ENCODE results near the gene TNIK. TPM values are rescaled to one million over a fixed set of nuclear protein-coding genes. Genes with fewer than 3 reads are reported as not detected.

Gene TNIK
- total and polyA plus RNA-seq, 2 of the 13 experiments (the other 11 are each of a cell fraction or from before 2014, with no cell fraction given): 0.15 to 0.22 TPM

GRCh38 chr3:171432548-171432947, 27.7 kb downstream of the TNIK start:
- DNase-seq (ENCODE audit: low spot score): no peak
- CTCF ChIA-PET (ENCODE audit: low intra/inter-chr PET ratio, low total read pairs): no interaction called here
- in situ Hi-C loops (cut with HindIII; ENCODE audit: extremely low pct_ligation_motif_present, low pct_unique_long_range_greater_than_20kb): no loop called here
- TF ChIP-seq AHR (CRISPR knock-in tag; IDR thresholded peaks at IDR 0.05): no peak
- TF ChIP-seq ZNF232 (CRISPR knock-in tag; IDR thresholded peaks at IDR 0.05; ENCODE audit: borderline replicate concordance): no peak
- no peak for TF ChIP-seq AKAP8 (CRISPR knock-in tag; IDR thresholded peaks at IDR 0.05)
- no peak for TF ChIP-seq MZF1 (CRISPR knock-in tag; IDR thresholded peaks at IDR 0.05; ENCODE audit: borderline replicate concordance)
- no peak for TF ChIP-seq ZNF777 (CRISPR knock-in tag; IDR thresholded peaks at IDR 0.05)
- intact Hi-C loops (cut with micrococcal nuclease; ENCODE audit: unreplicated experiment): no loop called here
- 6% methylated on average over 1 of the region's 1 CpG for WGBS (ENCODE audit: low lambda C conversion rate)
- no peaks in the 10 kb centered on the region for H4K20me1 ChIP-seq (ENCODE audit: insufficient read depth, low read length)
- no peak for ATAC-seq
- no TSS peak for BruUV-seq (replicated peaks)
- H3K79me2 ChIP-seq (ENCODE audit: insufficient read depth, low read length): no peaks in the 10 kb centered on the region
- H3K9ac ChIP-seq (ENCODE audit: insufficient read depth, low read depth, low read length): no peak overlapping the region
- no peaks in the 10 kb centered on the region for H3K36me3 ChIP-seq (replicated peaks in 1 of 2; ENCODE audit: control insufficient read depth in 1 of 2, insufficient read depth in 2 of 2, low read length in 2 of 2)
- no peak for FAIRE-seq
- H3K4me3 ChIP-seq (replicated peaks in 1 of 3; ENCODE audit: insufficient read depth in 1 of 3, low read depth in 2 of 3, low read length in 3 of 3): no peak overlapping the region
- no peak overlapping the region for H3K4me2 ChIP-seq (ENCODE audit: low read depth, low read length)
- peaks cover 1 to 4% of the 10 kb centered on the region in 2 experiments; a peak in 1 of 5 replicates for H3K27me3 ChIP-seq (ENCODE audit: control insufficient read depth in 1 of 2, insufficient read depth in 2 of 2, low read length in 2 of 2)
- H3K27ac ChIP-seq (ENCODE audit: extremely low read length, insufficient read depth, low read length): no peak overlapping the region
- POLR2A ChIA-PET: no interaction called here
- no peaks in the 10 kb centered on the region for H3K4me1 ChIP-seq (ENCODE audit: insufficient read depth, low read length)
- no peak overlapping the region for H2AFZ ChIP-seq (ENCODE audit: low read length)
- H3K9me3 ChIP-seq (ENCODE audit: low read length): no peaks in the 10 kb centered on the region

GRCh38 chr3:171431550-171431949, 28.7 kb downstream of the TNIK start:
- TF ChIP-seq ZNF629 (CRISPR knock-in tag; conservative IDR thresholded peaks at IDR 0.05) (0 out of 2 replicates have a peak, but pooled peaks have one; percentile 13), TOPORS (CRISPR knock-in tag; IDR thresholded peaks at IDR 0.05) (no peak)
- WGBS (ENCODE audit: low lambda C conversion rate): 40% methylated on average over 1 of the region's 1 CpG
- intact Hi-C loops (cut with micrococcal nuclease; ENCODE audit: unreplicated experiment): no loop called here
- Histone ChIP-seq H3K9ac (ENCODE audit: insufficient read depth, low read depth, low read length) (no peak overlapping the region), H3K27me3 (ENCODE audit: control insufficient read depth in 1 of 2, insufficient read depth in 2 of 2, low read length in 2 of 2) (peaks cover 1 to 2% of the 10 kb centered on the region in 2 experiments; a peak in 1 of 5 replicates), H3K36me3 (replicated peaks in 1 of 2; ENCODE audit: control insufficient read depth in 1 of 2, insufficient read depth in 2 of 2, low read length in 2 of 2) (no peaks in the 10 kb centered on the region), H3K4me2 (ENCODE audit: low read depth, low read length) (no peak overlapping the region), H2AFZ (ENCODE audit: low read length) (no peak overlapping the region), H3K27ac (ENCODE audit: extremely low read length, insufficient read depth, low read length) (no peak overlapping the region), H3K9me3 (ENCODE audit: low read length) (no peaks in the 10 kb centered on the region), H3K4me1 (ENCODE audit: insufficient read depth, low read length) (no peaks in the 10 kb centered on the region), H3K79me2 (ENCODE audit: insufficient read depth, low read length) (no peaks in the 10 kb centered on the region), H4K20me1 (ENCODE audit: insufficient read depth, low read length) (no peaks in the 10 kb centered on the region), H3K4me3 (replicated peaks in 1 of 3; ENCODE audit: insufficient read depth in 1 of 3, low read depth in 2 of 3, low read length in 3 of 3) (no peak overlapping the region)
- ATAC-seq: no peak
- ChIA-PET CTCF (ENCODE audit: low intra/inter-chr PET ratio, low total read pairs) (no interaction called here), POLR2A (no interaction called here)
- no TSS peak for BruUV-seq (replicated peaks)
- FAIRE-seq: no peak
- no peak for DNase-seq (ENCODE audit: low spot score)
- in situ Hi-C loops (cut with HindIII; ENCODE audit: extremely low pct_ligation_motif_present, low pct_unique_long_range_greater_than_20kb): no loop called here

All from HepG2 (cell line).